Measurements from ENCODE around the gene POLD2.
A peak's percentile ranks its signal among the peaks of the same experiment; 100 is the strongest.

Gene POLD2

DNA sequence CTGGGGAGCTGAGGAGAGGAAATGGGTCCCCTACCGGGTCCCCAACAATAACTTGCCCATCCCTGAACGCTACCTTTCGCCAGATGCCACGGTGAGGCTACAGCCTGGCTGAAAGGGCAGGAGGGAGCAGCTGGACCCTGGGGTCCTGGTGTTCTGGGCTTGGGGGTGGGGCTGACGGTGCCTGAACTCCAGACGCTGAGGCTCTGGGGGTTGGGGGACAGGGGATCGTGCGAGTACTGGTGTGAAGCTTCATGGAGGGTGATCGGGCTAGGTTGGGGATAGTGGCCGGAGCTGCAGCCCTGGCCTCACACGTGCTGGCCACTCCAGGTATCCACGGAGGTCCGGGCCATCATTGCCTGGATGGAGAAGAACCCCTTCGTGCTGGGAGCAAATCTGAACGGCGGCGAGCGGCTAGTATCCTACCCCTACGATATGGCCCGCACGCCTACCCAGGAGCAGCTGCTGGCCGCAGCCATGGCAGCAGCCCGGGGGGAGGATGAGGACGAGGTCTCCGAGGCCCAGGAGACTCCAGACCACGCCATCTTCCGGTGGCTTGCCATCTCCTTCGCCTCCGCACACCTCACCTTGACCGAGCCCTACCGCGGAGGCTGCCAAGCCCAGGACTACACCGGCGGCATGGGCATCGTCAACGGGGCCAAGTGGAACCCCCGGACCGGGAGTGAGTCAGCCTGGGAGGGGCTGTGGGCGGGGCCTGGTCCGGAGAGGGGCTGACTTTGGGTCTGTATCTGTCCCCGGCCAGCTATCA, 10.9 kb downstream of the POLD2 start:
- in situ Hi-C loops (cut with HindIII; ENCODE audit: low pct_unique_long_range_greater_than_20kb, low sequenced_read_pairs) = no loop called here
- no peak for TF ChIP-seq JUND (IDR thresholded peaks at IDR 0.05; ENCODE audit: low read depth)
- DNase-seq (ENCODE audit: low read depth in 1 of 2, low spot score in 1 of 2) = no peak

DNA sequence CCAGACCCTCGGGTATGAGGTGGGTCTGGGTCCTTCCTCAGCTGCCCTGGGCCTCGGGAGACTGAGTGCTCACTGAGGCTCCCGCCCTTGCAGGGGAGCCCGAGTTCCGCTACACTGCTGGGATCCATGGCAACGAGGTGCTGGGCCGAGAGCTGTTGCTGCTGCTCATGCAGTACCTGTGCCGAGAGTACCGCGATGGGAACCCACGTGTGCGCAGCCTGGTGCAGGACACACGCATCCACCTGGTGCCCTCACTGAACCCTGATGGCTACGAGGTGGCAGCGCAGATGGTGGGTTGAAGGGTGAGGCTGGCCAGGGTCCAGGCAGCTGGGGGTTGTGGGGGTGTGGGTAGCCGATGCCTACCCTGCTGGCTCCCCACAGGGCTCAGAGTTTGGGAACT, 11.6 kb downstream of the POLD2 start:
- in situ Hi-C loops (cut with HindIII; ENCODE audit: low pct_unique_long_range_greater_than_20kb, low sequenced_read_pairs) = no loop called here
- TF ChIP-seq JUND (IDR thresholded peaks at IDR 0.05; ENCODE audit: low read depth) = no peak
- DNase-seq (ENCODE audit: low read depth in 1 of 2, low spot score in 1 of 2) = no peak

DNA sequence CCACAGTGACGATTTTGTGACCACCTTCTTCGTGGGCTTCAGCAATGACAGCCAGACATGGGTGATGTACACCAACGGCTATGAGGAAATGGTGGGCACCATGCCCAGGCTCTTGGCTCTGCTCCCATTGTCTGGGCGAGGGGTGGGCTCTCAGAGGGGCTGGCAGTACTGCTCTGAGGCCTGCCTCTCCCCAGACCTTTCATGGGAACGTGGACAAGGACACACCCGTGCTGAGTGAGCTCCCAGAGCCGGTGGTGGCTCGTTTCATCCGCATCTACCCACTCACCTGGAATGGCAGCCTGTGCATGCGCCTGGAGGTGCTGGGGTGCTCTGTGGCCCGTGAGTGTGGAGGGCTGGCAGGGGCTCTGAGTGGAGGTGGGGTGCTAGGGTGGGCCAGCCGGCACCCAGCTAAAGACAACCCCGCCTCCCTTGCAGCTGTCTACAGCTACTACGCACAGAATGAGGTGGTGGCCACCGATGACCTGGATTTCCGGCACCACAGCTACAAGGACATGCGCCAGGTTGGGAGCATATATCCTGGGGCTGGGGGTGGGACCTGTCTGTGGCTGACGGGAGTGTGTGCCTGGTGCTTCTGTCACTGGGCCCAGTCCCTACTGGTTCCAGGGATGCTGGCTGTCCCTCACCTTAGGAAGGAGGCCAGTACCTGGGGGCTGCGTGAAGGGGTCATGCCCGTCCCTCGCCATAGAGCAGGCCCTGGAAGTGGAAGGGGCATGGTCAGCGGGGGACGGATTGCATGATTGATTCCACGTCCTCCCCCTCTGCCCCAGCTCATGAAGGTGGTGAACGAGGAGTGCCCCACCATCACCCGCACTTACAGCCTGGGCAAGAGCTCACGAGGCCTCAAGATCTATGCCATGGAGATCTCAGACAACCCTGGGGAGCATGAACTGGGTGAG, 12.4 kb downstream of the POLD2 start:
- TF ChIP-seq JUND (IDR thresholded peaks at IDR 0.05; ENCODE audit: low read depth) = no peak
- in situ Hi-C loops (cut with HindIII; ENCODE audit: low pct_unique_long_range_greater_than_20kb, low sequenced_read_pairs) = no loop called here
- DNase-seq (ENCODE audit: low read depth in 1 of 2, low spot score in 1 of 2) = peak; percentile 23 to 24

DNA sequence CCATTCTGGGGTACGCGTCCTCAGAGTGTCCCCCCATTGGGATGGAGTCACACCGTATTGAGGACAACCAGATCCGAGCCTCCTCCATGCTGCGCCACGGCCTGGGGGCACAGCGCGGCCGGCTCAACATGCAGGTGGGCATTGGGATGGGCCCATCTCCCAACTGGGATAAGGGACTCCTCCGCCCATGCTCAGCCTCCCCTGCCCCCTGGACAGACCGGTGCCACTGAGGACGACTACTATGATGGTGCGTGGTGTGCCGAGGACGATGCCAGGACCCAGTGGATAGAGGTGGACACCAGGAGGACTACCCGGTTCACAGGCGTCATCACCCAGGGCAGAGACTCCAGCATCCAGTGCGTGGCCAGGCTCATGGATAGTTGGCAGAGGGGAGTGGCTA, 13.4 kb downstream of the POLD2 start:
- no peak for TF ChIP-seq JUND (IDR thresholded peaks at IDR 0.05; ENCODE audit: low read depth)
- no peak for DNase-seq (ENCODE audit: low read depth in 1 of 2, low spot score in 1 of 2)
- in situ Hi-C loops (cut with HindIII; ENCODE audit: low pct_unique_long_range_greater_than_20kb, low sequenced_read_pairs) = no loop called here

DNA sequence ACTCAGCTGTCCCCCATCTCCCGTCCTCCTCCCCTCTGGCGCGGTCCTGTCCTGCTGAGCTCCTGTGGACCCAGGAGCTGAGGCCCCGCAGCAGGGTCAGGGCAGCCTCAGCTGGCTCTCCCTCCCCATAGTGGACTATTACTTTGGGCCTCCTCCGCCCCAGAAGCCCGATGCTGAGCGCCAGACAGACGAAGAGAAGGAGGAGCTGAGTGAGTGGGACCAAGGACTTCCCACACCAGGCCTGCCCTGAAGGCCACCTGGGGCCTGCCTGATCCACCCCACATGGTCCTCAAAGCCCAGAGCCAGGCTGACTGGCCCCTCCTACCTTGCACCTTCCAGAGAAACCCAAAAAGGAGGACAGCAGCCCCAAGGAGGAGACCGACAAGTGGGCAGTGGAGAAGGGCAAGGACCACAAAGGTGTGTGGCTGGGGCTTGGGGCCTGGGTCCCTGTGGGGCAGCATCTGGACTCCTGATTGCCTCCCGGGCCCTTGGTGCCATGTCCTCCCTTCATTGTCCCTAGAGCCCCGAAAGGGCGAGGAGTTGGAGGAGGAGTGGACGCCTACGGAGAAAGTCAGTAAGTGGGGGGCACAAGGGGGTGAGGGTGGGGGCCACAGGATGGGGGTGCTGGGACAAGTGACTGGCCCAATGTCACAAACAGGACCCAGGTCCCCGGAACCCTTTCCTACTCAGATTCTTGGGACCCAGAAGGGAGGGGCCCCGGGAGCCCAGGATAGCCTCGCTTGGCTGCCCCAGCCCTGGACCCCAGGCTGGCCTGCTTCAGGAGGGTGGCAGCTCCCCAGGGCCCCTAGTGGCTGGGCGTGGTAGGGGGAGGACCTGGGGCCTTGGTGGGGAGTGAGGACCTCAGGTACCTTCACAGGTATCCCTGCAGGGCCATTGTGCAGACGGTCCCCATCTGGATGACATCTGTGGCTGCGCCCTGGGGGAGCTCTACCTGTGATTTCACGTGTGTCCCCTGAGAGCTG, 14.3 kb downstream of the POLD2 start:
- in situ Hi-C loops (cut with HindIII; ENCODE audit: low pct_unique_long_range_greater_than_20kb, low sequenced_read_pairs) = no loop called here
- no peak for DNase-seq (ENCODE audit: low read depth in 1 of 2, low spot score in 1 of 2)
- TF ChIP-seq JUND (IDR thresholded peaks at IDR 0.05; ENCODE audit: low read depth) = no peak

DNA sequence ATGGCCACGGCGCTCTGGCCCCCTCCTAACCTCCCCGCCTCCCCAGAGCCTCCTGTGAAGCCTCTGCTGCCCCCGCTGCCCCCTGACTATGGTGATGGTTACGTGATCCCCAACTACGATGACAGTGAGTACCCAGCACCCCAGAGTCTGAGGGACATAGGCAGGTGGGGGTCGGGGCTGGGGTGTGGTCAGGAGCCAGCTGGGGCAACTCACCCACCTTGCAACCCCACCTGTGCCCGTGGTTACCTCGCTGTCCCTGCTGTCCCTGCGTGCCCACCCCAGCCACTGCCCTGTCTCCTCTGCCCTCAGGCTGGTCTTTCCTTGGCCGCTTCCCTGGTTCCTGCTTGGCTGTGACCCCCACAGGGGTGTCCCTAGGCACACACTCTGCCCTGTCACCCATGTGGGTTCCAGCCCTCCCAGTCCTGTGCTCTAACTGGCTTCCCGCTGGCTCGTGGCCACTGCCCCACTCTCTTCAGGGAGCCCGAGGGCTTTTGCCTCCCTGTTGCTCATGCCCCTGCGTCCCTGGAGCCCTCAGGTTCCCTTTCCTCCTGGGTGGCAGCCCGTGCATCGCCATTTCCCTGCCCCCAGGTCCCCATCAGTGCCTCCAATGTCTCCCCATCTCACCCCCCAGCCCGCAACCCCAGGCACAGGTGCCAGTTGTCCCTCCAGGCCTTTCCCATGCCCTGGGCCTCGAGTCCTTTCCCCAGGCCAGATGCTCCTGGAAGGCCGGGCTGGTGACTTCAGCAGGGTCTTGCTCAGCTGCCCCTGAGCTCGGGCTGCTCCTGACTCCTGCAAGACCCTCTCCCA, 15.2 kb downstream of the POLD2 start:
- no peak for TF ChIP-seq JUND (IDR thresholded peaks at IDR 0.05; ENCODE audit: low read depth)
- in situ Hi-C loops (cut with HindIII; ENCODE audit: low pct_unique_long_range_greater_than_20kb, low sequenced_read_pairs) = no loop called here
- DNase-seq (ENCODE audit: low read depth in 1 of 2, low spot score in 1 of 2) = no peak

DNA sequence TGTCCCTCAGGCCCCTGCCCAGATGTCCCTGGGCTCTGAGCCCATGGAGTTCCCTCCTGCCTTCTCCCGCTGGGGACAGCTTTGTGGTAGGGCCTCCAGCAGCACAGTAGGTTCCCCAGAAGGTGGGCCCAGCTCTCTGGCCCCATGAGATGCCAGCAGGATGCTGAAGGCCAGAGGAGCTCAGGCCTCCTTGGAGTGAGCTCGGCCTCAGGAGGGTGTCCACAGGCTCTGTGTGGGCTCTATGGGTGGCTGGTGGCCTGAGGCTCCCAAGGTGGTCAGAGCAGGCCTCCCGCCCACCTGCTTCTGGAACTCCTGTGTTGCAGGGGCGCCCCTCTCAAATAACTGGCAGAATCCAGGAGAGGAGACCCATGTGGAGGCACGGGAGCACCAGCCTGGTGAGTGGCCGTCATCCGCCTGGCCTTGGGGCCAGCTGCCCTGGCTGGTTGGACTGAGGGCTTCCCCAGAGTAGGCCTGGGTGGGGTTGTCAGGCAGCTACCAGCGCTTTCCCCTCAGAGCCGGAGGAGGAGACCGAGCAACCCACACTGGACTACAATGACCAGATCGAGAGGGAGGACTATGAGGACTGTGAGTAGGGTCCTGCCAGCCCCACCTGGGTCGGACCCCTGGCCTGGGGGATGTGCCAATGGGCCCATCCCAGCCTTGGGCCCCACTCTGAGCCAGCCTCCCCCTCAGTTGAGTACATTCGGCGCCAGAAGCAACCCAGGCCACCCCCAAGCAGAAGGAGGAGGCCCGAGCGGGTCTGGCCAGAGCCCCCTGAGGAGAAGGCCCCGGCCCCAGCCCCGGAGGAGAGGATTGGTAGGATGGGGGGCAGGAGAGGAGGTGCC, 16.0 kb downstream of the POLD2 start:
- in situ Hi-C loops (cut with HindIII; ENCODE audit: low pct_unique_long_range_greater_than_20kb, low sequenced_read_pairs) = no loop called here
- no peak for DNase-seq (ENCODE audit: low read depth in 1 of 2, low spot score in 1 of 2)
- no peak for TF ChIP-seq JUND (IDR thresholded peaks at IDR 0.05; ENCODE audit: low read depth)

DNA sequence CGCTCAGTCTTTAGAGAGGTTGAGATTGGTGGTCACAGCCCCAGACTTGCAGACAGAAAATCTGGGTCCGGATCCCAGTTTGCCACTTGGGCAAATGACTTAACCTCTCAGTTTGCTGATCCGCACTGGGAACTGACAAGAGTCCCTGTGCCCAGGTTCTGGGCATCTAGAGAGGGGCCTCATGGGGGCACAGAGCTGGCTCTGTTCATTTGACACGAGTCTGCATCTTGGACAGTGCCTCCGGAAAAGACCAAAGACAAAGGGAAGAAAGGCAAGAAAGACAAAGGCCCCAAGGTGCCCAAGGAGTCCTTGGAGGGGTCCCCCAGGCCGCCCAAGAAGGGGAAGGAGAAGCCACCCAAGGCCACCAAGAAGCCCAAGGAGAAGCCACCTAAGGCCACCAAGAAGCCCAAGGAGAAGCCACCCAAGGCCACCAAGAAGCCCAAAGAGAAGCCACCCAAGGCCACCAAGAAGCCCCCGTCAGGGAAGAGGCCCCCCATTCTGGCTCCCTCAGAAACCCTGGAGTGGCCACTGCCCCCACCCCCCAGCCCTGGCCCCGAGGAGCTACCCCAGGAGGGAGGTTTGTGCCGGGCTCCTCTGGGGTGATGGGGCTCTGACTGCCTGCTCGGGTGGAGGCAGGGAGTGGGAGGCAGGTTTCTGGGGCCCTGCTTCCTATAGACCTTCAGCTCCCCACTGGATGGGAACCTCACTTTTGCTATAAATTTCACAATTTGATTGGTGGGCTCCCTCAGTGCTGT, 16.9 kb downstream of the POLD2 start:
- in situ Hi-C loops (cut with HindIII; ENCODE audit: low pct_unique_long_range_greater_than_20kb, low sequenced_read_pairs) = no loop called here
- TF ChIP-seq JUND (IDR thresholded peaks at IDR 0.05; ENCODE audit: low read depth) = no peak
- DNase-seq (ENCODE audit: low read depth in 1 of 2, low spot score in 1 of 2) = no peak

DNA sequence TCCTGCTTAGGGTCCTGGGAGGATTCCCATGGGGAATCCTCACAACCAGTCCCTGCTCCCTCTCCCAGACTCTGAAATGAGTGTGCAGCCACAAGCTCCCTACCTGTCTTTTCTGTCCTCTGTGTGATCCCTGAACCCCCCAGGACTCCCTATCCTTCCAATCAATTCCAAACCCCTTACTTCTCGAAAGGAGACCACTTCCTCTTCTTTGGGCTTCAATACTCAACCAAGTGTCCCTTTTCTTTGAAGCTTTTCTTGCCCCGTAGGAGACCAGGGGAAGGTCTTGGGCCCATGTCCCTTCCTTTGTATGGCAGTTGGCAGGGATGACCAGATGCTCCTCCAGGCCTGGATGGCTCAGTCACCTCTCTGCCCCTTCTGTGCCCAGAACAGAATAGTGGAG, 17.5 kb downstream of the POLD2 start:
- no peak for TF ChIP-seq JUND (IDR thresholded peaks at IDR 0.05; ENCODE audit: low read depth)
- DNase-seq (ENCODE audit: low read depth in 1 of 2, low spot score in 1 of 2) = no peak
- in situ Hi-C loops (cut with HindIII; ENCODE audit: low pct_unique_long_range_greater_than_20kb, low sequenced_read_pairs) = no loop called here

Data from T47D (cell line).